Right kidney (tissue), 1 donor: Measurements from ENCODE around the gene FCGBP.

Source experiments
- DNase-seq: peaks from one replicate; pipeline ENCODE4 v3.0.0-alpha.2; 2016

The FCGBP gene

DNA sequence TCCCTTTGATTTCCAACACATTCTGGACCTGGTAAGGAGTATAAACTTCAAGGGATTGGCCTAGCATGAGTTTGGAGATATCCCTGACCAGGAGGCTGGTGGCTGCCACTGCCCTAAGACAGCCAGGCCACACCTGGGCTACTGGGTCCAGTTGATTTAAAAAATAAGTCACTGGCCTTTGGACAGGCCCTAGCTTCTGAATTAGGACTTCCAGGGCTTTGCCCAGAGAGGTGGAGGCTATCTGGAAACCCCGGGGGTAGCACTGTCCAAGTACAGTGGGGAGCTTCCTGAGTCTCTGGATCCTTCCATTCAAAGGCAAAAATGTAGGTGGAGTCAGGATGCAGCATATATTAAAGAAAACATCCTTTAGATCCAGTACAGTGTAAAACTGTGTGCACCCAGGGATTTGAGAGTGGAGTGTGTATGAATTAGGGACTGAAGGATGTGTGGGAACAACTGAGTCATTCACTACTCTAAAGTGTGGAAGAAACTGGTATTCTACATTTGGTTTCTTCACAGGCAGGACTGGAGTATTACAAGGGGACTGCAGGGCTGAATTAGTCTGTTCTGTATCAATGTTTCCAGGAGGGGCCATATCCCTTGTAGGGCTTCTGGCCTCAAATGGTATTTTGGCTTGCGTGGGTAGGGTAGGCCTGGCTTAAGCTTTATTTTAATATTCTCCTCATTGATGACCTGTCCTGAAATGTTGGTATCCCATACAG lies 14.8 kb upstream of the FCGBP start:
- DNase-seq = no peak

DNA sequence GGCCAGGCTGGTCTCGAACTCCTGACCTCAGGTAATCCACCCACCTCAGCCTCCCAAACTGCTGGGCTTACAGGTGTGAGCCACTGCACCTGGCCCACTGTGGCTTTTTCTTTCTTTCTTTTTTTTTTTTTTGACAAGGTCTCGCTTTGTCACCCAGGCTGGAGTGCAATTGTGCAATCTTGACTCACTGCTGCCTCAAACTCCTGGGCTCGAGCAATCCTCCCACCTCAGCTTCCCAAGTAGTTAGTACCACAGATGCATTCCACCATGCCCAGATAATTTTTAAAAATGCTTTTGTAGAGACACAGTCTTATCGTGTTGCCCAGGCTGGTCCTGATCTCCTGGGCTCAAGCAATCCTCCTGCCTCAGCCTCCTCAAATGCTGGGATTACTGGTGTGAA lies 12.1 kb upstream of the FCGBP start:
- no peak for DNase-seq

DNA sequence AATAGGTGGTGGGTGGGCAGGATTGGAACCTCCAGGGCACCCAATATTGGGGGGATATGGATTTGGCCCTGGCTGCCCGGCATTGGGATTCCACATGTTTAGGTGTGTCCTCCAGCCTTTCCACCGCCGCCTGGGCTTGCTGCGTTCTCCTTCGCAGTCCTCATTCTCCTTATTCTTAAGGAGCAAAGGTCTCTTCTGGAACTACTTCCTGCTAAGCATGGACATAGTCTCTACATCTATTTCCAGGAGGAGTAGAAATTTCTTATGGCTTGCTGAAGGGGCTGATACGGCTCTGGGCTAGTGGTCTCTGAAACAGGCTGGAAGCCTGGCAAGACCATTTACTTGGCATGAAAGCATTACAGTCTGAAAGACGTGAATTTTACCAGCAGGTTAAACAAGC lies 9.2 kb upstream of the FCGBP start:
- DNase-seq = peak; percentile 28

DNA sequence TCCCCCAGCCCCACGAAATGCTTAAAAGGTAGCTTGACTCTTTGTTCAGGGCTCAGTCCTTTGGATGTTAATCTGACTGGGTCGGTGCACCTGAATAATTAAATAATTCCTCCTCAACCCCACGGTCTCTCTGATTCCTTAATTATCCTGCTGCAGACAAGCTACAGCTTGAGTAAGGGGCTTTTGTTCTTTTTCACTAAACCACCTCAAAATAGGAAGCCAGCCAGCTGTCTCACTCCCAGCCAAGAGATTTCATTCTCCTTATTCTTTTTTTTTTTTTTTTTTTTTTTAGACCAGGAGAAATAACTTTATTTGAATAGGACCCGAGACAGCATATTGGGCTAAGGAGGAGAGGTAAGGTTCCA lies 7.9 kb upstream of the FCGBP start:
- peak; percentile 18 for DNase-seq

DNA sequence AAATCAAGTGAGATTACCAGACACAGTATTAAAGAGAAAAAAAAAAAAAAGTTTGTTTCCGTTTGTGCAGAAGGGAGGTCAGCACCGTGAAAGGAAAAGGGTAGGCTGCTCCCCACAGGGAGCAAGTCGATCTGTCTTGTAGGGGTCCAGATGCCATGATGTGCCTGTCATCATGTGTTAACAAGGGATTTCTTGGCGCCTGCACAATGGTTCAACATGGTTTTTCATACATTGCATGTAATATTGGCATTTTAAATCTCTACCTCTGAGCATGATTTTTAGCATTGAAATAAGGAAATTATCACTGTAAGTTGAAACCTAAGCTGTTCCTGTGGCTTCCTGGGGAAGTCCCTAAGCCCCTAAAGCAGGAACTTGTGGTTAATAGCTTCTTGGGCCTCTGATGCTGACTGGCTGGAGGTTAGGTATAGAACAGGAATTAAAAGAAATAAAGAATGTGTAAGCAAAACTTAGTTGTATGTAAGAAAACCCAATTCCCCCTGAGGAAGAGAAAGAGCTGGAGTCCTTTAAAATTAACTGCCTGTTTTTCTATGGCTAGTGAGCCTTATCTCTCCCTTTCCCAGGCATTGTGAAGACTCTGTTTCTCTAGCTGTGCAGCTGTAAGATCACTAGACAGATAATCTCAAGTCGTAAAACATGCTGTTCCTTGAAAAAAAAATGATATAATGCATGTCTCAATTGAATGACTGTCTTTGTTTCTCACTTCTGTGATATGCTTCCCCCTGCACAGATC lies 7.4 kb upstream of the FCGBP start:
- DNase-seq = peak; percentile 25

DNA sequence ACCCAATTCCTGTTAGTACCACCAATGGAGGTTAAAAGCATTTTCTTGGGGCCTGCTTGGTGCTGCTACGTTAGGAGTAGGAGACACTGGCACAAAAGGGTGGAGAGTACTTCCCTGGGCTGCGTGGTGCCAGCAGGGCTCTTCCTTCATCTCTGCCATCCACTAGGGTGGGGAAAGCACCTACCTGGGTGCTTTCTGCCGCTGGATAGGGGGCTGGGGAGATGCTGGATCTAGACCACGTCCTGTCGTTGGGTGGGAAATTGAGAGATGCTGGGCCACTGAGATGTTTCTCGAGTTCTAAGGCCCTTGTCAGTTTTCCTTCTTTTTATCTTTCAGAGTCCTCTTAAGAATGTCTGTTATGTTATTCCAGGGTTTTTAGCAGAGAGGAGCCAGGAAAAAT lies 6.7 kb upstream of the FCGBP start:
- DNase-seq = no peak

DNA sequence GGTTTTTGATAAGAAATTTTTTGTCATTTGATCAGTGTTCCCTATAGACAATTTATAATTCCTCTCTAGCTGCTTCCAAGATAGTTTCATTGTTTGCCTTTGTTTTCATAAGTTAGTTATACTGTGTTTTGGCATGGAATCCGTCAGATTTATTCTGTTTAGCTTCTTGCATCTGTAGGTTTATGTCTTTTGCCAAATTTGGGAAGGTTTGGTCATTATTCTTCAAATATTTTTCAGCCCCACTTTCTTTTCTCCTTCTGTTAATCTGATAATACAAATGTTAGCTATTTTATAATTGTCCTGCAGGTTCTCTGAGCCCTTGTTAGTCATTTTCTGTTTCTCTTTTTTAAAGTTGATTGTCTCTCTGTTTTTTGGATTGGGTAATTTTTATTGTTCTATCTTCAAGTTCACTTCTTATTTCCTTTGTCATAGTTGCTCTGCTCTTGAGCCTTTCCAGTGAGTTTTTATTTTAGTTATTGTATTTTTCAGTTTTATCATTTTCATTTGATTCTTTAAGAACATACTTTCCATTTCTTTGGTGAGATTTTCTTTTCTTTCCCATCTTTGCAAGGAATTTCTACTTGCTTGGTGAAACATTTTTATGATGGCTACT lies 5.9 kb upstream of the FCGBP start:
- DNase-seq = no peak

DNA sequence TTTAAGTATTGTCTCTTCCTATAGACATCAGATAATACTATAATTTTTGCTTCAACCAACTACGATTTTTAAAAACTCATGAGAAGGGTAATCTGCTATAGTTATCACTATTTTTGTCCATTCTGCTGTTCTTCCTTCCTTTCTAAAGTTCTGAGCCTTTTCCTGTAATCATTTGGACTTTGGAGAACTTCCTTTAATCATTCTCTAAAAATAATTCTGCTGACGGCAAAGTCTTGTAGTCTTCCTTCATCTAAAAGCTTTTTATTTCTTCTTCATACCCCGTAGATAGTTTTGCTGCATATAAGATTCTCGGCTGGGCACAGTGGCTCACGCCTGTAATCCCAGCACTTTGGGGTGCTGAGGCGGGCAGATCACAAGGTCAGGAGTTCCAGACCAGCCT lies 5.1 kb upstream of the FCGBP start:
- DNase-seq = no peak

DNA sequence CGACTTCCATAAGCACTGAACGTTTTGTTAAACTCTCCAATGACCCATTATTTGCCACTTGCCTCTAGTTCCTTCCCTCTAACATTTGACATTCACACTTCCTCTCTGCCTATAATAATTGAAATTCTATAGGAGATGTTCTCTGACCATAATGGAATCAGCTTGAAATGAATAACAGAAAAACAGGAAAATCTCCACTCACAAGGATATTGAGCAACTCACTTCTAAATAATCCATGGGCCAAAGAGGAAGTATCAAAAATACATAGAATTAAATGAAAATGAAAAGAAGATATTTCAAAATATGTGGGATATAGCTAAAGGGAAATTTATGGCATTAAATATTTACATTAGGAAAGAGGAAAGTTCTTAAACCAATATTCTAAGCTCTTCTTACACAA lies 3.4 kb upstream of the FCGBP start:
- DNase-seq = no peak

DNA sequence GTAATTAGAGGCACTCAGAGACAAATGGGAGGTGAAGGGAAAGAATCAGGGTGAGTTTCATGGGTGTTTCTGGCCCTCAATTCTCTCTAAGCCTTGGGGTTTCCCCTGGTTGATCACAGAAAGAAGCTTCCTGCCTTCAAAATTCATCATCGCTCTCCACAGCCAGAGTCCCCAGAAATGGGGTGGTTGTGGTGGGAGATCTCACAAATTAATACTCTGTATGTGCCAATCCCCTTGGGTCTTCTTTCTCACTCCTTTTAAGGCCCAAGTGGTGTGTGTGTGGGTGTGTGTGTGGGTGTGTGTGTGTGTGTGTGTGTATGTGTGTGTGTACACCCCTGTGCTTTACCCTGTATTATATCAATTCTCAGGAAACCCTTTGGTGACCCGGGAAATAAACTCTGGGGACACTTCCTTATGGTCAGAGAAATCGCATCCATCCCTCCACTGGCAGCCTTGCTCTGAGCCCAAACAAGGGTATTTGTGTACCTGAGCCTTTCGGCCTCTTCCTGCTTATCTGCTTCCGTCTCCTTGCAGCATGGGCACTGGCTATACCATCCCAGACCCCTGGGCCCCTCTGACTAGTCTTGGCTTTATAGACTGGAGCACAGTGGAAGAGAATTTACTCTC lies 2.8 kb upstream of the FCGBP start:
- no peak for DNase-seq

DNA sequence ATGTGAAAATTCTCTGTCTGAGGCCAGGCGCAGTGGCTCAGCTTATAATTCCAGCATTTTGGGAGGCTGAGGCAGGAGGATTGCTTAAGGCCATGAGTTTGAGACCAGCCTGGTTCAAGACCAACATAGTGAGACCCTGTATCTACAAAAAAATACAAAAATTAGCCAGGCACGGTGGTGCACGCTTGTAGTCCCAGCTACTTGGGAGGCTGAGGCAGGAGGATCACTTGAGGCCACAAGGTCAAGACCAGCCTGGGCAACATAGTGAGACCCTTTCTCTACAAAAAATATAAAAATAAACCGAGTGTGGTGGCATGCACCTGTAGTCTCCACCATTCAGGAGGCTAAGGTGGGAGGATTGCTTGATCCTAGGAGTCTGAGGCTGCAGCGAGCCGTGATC lies 2.2 kb upstream of the FCGBP start:
- no peak for DNase-seq

DNA sequence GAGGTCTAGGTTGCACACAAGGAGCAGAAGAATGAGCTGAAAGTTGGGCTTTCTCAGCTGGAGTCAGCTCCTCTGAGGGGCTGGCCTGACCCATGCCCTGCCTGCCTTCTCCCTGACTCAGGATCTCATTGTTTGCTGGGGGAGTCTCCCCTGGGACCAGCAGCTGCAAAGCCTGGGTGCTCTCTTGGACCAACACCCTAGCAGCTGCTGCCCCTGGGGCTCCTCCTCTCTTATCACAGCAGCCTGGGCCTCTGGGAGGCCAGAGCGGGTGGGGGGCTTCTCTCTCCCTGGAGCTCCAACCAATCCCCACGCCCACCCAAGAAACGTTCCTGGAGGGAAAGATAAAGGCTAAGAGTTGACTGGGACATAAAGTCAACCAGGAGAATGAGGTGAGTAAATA lies 1.6 kb upstream of the FCGBP start:
- no peak for DNase-seq

DNA sequence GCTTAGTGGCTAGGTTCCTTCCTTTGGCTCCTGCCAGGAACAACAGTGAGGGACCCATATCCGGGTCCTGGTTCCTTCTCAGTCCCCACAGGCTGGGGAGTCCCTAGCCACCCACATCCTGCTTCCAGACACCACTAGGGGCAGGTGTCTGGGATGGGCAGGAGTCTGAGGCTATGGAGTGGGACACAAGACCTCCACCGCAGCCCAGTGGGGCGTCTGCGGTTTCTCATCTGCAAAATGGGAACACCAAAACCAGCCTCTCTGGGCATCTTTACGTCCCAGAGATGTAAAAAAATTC lies 879 bp upstream of the FCGBP start:
- no peak for DNase-seq

DNA sequence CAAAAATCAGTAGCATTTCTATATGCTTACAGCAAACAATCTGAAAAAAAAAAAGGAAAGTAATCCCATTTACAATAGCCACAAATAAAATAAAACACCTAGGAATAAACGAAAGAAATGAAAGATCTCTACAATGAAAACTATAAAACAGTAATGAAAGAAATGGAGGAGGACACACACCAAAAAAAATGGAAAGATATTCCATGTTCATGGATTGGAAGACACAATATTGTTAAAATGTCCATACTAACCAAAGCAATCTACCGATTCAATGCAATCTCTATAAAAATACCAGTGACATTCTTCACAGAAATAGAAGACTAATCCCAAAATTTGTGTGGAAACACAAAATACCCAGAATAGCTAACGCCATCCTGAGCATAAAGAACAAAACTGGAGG lies 4.7 kb downstream of the FCGBP start:
- DNase-seq = no peak

DNA sequence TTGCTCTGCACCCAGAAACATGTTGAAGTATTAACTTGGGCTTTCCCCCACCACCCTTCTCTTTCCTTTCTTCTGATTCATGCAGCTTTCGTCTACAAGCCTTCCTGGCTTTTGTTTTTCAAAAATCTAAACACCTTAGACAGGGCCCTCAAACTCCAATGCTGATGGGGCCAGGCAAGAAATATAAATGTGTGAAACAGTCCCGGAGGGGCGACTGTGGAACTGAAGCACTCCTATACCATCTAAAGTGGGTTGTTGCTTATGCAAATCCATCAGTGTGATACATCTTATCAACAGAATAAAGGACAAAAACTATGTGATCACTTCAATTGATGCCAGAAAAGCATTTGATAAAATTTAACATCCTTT lies 6.1 kb downstream of the FCGBP start:
- no peak for DNase-seq

DNA sequence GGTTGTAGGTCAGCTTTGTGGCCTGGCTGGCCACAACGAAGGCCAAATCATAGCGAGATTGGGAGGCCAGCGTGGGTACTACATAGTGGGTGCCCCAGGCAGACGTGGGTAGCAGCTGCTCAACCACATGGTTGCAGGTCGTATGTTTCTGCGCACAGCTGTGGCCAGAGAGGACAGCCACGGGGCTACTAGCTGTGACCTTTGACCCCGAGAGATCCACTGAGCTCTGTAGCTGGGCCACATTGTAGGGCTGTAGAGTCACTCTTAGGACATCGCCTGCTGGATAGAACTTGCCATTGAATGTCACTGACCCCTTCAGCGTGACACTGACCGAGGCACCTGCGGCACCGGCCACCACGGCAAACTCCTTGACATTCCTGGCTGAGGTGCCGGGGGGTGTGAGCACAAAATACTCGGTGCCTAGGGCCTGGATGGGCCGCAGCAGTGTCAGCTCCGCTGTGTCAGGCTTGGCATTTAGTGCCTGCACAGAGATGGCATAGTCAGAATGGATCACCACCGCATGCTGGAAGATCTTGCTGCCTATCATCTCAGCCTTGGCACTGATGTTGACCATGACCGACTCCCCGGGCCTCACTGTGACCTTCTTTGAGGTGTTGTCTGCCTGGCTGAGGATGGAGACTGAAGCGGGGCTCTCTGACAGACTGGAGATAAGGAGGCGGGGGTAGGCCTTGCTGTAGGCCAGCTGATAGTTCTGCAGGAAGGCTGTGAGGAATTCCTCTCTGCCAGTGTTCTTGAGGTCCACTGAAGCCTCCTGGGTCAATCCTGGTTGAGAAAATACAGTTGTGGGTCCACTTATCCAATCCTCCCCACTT lies 6.7 kb downstream of the FCGBP start:
- DNase-seq = no peak

DNA sequence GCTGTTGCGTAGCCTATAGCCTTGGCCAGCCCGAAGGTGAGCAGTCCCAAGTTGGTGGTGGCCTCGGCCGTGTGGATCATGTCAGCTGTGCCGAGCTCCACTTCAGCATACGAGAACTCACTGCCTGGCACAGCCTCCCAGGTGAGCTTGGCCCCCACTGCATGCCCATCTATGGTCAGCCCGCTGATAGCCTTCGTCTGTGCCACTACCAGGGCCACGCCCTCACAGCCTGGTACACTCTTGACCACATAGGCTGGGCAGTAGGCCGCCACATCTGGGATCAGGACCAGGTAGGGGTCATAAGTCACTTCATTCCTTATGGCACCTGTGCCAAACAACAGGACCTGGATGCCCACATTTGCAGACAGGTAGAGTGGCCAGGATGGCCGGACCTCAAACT lies 7.4 kb downstream of the FCGBP start:
- DNase-seq = no peak

DNA sequence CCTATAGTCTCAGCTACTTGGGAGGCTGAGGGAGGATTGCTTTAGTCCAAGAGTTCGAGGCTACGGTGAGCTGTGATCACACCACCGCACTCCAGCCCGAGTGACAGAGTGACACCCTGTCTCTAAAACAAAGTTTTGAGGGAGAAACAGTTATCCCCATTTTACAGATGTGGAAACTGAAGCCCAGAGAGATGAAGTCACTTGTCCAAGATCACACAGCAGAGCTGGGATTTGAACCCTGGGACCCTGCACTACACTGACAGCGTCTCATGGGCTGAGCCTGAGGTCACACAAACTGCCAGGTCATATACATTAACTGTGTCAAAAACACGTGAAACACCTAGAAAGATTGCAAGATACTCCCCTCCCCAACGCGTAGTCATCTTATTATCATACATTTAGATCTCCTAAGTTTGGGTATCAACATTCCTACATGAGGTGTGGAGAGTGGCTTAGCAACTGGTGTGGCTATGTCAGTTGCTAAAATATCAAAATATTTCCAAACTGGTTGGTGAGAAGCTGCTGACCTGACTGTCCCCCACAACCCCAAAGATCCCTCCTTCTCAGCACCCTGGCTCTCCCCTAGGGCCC lies 8.2 kb downstream of the FCGBP start:
- no peak for DNase-seq

DNA sequence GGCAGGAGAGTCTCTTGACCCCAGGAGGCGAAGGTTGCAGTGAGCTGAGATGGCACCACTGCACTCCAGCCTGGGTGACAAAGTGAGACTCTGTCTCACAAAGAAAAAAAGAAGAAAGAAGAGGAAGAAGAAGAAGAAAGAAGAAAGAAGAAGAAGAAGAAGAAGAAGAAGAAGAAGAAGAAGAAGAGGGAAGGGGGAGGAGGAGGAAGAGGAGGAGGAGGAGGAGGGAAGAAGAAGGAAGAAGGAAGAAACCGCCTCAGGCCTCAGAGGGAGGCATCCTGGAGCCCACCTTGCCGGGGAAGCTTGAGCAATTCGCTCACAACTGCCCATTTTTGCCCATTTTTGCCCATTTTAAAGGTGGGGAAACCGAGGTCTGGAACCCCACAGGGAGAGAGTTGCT lies 9.5 kb downstream of the FCGBP start:
- no peak for DNase-seq

DNA sequence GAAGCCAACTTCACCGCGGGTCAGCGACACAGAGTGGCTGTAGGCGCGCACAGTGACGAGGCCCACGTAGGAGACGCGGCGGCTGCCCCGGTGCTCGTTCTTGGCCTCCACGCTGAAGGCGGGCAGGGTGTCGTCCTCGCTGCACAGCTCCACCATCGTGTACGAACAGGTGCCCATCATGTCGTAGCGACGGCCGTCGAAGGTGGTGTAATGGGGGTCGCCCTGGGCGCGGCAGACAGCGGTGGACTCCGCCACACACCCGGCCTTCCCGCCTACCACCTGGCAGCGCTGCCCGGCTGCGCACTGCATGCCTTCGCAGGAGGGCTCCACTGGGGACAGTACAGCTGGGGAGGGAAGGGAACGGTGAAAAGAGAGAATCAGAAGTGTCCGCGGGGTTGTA lies 10.0 kb downstream of the FCGBP start:
- DNase-seq = no peak

DNA sequence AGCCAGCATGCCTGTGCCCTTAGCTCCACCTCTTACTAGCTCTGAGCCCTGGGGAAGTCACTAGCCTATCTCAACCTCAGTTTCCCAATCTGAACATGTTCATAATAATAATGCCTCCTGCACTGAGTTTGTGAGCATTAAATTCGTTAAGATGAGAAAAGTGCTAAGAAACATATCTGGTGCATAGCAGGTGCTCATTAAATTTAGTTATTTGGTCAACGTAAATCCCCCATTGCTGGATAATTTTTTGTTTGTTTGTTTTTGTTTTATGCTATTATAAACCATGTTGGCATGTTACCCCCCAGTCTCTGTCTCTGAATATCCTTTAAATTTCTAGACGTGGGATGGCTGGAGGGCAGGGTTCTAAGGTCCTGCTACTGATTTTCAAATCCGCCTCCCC lies 10.6 kb downstream of the FCGBP start:
- DNase-seq = no peak

DNA sequence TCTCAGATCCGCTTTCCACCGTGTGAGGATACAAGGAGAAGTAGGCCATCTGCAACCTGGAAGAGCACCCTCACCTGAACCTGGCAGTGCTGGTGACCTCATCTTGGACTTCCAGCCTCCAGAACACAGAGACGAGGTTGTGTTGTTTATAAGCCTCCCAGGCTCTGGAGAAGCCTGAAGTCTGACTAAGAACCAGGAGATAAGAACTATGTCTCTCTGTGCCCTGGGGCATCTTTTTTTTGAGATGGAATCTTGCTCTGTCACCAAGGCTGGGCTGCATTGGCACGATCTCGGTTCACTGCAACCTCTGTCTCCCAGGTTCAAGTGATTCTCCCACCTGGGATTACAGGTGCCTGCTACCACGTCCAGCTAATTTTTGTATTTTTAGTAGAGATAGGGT lies 14.5 kb downstream of the FCGBP start:
- no peak for DNase-seq
